Uterus (tissue), 4 donors: Measurements from ENCODE around the gene DPP6. TPM values are rescaled to one million over a fixed set of nuclear protein-coding genes. Genes with fewer than 3 reads are reported as not detected.

Source experiments
- DNase-seq, 2 donors: peaks; one replicate each; pipeline ENCODE4 v3.0.0-alpha.2; 2019 to 2020
- H3K27ac ChIP-seq, 2 donors: fragments of 200-600 bp; sonication (generic); 1 replicate in 1 of 2; 2 replicates in 1 of 2; pipeline ENCODE4 v1.5.1; 2016 to 2018
- H3K27me3 ChIP-seq, 2 donors: fragments of 200-600 bp; sonication (generic); one replicate each; pipeline ENCODE4 v1.5.1; 2018 to 2019; ENCODE audit warnings: control low read depth in 1 of 2
- H3K36me3 ChIP-seq, 2 donors: fragments of 200-600 bp; sonication (generic); one replicate each; pipeline ENCODE4 v1.5.1; 2019; ENCODE audit warnings: control low read depth in 1 of 2
- H3K4me1 ChIP-seq, 2 donors: fragments of 200-600 bp; sonication (generic); one replicate each; pipeline ENCODE4 v1.5.1; 2018 to 2019; ENCODE audit warnings: control low read depth in 1 of 2
- H3K4me3 ChIP-seq, 2 donors: fragments of 200-600 bp; sonication (generic); 1 replicate in 1 of 2; 2 replicates in 1 of 2; pipeline ENCODE4 v1.5.1; 2018 to 2019; ENCODE audit warnings: mild to moderate bottlenecking in 1 of 2
- H3K9me3 ChIP-seq, 2 donors: fragments of 200-600 bp; sonication (generic); one replicate each; pipeline ENCODE4 v1.5.1; 2019; ENCODE audit warnings: control low read depth in 1 of 2
- CTCF ChIP-seq, 4 experiments: fragments of 200-600 bp in 2 of 4; fragments of 450-650 bp in 2 of 4; sonication (generic) in 2 of 4; IDR thresholded peaks; one replicate each; pipeline ENCODE4 v1.5.1; 2016 to 2019; ENCODE audit warnings: antibody characterized with exemption in 4 of 4, mild to moderate bottlenecking in 2 of 4, moderate library complexity in 1 of 4
- POLR2A ChIP-seq, 2 donors: fragments of 450-650 bp; IDR thresholded peaks; one replicate each; pipeline ENCODE4 v1.6.1; 2016; ENCODE audit warnings: antibody characterized with exemption in 2 of 2, mild to moderate bottlenecking in 1 of 2, moderate library complexity in 1 of 2
- intact Hi-C: fragments of 100-400 bp; cut with DNase I; formaldehyde crosslinking; loops from one replicate; pipeline ENCODE4 v1.15.1; 2023; ENCODE audit warnings: low total_unique reads
- total RNA-seq, 4 donors: library from RNA; depleted of rRNA in 3 of 4; stranded (reverse); fragments of >200 nt in 3 of 4; gene quantifications; one replicate each; pipeline versions ENCODE4 v1.1.0 to v1.2.4, GENCODE V29; 2014 to 2023
- donor health status: DM: yes; HTN: yes; CAD: no.

DPP6 gene
- total RNA-seq, 4 donors from 2014 or later: 4.1 to 107 (median 42.7) TPM

GRCh38 chr7:154906736-154907355, 854.6 kb downstream of the DPP6 start:
- Histone ChIP-seq H3K27ac (no peak overlapping the region), H3K4me1 (no peaks in the 10 kb centered on the region), H3K9me3 (no peaks in the 10 kb centered on the region), H3K36me3 (no peaks in the 10 kb centered on the region), H3K4me3 (no peak overlapping the region), H3K27me3 (no peaks in the 10 kb centered on the region)
- no peak for DNase-seq
- intact Hi-C loops: no loop called here
- TF ChIP-seq POLR2A (IDR thresholded peaks at IDR 0.05) (no peak), CTCF (IDR thresholded peaks at IDR 0.05) (no peak)

DNA sequence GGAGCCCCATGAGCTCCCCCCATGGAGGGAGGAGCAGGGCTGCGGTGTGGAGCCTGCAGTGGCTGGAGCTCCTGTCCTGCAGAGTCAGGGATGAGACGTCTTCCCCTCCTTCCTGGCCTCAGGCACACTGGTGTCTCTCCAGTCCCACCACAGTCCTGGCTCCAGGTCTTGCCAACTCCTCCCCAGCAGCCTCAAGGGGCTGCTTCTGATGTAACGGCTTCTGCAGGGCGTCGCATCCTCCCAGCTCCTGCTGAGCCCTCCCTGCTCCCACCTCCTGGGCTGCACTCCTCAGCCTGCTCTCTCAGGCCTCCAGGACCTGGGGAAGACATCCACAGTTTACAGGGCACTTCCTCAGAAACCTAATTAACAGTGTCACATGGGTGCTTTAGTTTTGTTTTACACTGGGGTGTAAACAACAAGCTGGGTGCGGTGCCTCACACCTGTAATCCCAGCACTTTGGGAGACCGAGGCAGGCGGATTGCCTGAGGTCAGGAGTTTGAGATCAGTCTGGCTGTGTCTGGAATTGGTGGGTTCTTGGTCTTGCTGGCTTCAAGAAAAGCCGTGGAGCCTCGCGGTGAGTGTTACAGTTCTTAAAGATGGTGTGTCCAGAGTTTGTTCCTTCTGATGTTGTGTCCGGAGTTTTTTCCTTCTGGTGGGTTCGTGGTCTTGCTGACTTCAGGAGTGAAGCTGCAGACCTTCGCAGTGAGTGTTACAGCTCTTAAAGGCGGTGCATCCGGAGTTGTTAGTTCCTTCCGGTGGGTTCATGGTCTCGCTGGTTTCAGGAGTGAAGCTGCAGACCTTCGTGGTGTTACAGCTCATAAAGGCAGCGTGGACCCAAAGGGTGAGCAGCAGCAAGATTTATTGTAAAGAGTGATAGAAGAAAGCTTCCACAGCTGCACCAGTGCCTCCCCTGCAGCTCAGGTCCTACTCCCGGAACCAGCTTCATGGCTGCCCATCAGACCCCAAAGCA, 855.7 kb downstream of the DPP6 start:
- intact Hi-C loops: no loop called here
- no peaks in the 10 kb centered on the region for H3K9me3 ChIP-seq
- no peak overlapping the region for H3K4me3 ChIP-seq
- H3K27me3 ChIP-seq: no peaks in the 10 kb centered on the region
- TF ChIP-seq POLR2A (IDR thresholded peaks at IDR 0.05): no peak
- TF ChIP-seq CTCF (IDR thresholded peaks at IDR 0.05): no peak
- H3K27ac ChIP-seq: no peak overlapping the region
- H3K4me1 ChIP-seq: no peaks in the 10 kb centered on the region
- no peak for DNase-seq
- H3K36me3 ChIP-seq: no peaks in the 10 kb centered on the region

DNA sequence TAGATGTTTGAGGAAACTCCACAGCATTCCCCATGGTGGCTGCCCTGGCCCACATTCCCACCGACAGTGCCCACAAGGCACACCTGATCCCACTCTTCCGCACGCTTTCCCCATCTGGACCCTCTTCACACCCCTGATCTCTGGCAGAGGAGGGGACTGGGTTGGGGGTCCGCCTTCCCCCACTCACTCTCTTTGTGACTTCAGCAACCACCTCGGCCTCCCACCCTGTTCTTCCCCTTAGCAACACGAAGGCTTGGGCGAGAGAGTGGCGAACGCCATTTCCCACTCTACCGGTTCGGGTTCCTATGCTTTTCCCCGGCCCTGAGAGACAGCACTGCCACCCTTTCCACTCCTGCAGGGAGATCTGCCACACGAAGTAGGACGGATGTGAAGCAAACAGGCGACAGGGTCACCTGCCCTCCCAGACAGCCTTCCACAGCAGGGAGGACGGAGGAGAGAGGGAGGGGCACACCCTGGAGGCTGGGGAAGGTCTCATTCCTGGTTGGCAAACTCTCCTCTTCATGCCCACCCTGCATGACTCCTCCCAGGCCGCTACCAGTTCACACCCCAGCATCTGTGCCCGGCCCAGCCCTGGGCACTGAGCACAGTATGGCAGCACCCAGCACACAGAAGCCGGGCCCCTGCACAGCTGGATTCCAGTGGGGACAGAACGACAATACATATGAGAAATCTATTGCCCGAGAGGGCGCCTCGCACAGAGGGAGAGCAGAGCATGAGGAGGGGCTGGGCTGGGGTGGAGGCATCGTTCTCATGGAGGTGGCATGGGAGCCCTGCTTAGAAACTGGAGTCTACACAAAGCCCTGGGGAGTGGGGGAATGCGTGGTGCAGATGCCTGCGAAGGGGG, 857.3 kb downstream of the DPP6 start:
- intact Hi-C loops: no loop called here
- Histone ChIP-seq H3K27ac (no peak overlapping the region), H3K4me3 (no peak overlapping the region), H3K9me3 (no peaks in the 10 kb centered on the region), H3K36me3 (no peaks in the 10 kb centered on the region), H3K4me1 (no peaks in the 10 kb centered on the region), H3K27me3 (peaks cover 0 to 3% of the 10 kb centered on the region in 2 donors)
- no peak for DNase-seq
- TF ChIP-seq CTCF (IDR thresholded peaks at IDR 0.05) (no peak), POLR2A (IDR thresholded peaks at IDR 0.05) (no peak)

DNA sequence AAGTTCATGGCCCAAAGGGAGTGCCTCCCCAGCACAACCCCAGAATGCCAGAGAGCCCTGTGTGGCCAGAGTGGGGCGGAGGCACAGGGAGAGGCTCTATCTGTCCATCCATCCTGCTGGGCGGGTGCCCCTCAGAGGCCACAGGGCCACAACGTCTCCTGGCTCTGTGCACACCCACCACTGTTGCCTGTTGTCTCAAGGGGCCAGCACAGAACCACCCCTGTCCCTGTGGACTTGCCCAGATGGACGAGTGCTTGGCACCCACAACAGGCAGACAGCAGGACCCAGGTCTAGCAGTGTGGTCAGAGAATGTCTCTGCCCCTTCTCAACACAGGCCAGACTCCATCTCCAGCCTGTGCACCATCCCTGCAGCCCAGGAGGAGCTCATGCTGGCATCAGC, 857.9 kb downstream of the DPP6 start:
- no peaks in the 10 kb centered on the region for H3K36me3 ChIP-seq
- intact Hi-C loops: no loop called here
- DNase-seq: no peak
- H3K9me3 ChIP-seq: no peaks in the 10 kb centered on the region
- no peak overlapping the region for H3K4me3 ChIP-seq
- peaks cover 0 to 3% of the 10 kb centered on the region in 2 donors for H3K27me3 ChIP-seq
- H3K4me1 ChIP-seq: no peaks in the 10 kb centered on the region
- H3K27ac ChIP-seq: no peak overlapping the region
- no peak for TF ChIP-seq CTCF (IDR thresholded peaks at IDR 0.05)
- no peak for TF ChIP-seq POLR2A (IDR thresholded peaks at IDR 0.05)
